Stromal cell of bone marrow (primary cell): Measurements from ENCODE around the gene MED22.
"Not testable (repeated sequence)": the region's sequence is repeated elsewhere in the genome, so short reads cannot be mapped to it uniquely, and the experiment has no call there.

ENCODE experiments used
- DNase-seq: peaks from one replicate; pipeline ENCODE4 v3.0.0-alpha.2; 2012; ENCODE audit warnings: low read depth

Gene MED22

GRCh38 chr9:133304477-133305377 lies 43.2 kb downstream of the MED22 start:
- DNase-seq: no peak

GRCh38 chr9:133304158-133304470 lies 43.8 kb downstream of the MED22 start:
- no peak for DNase-seq

GRCh38 chr9:133303266-133304157 lies 44.4 kb downstream of the MED22 start:
- no peak for DNase-seq

GRCh38 chr9:133301253-133302230 lies 46.4 kb downstream of the MED22 start:
- no peak for DNase-seq

- DNase-seq: not testable (repeated sequence)
Measured at GRCh38 chr9:133299996-133300395, 47.9 kb downstream of the MED22 start.

DNA sequence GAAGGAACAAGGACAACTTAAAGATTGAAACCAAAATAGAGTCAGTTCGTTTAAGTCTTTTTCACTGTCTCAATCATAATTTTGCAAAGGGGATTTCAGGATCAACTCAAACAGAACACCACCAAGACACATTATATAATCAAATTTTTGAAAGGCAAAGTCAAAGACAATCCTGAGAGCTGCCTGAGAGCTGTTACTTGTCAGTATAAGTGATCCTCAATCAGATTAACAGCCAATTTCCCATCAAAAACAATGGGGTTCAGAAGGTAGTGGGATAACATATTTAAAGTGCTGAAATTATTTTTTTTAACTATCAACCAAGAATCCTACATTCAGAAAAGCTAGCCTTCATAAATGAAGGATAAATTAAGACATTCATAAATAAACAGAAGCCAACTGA lies 53.7 kb downstream of the MED22 start:
- no peak for DNase-seq

DNA sequence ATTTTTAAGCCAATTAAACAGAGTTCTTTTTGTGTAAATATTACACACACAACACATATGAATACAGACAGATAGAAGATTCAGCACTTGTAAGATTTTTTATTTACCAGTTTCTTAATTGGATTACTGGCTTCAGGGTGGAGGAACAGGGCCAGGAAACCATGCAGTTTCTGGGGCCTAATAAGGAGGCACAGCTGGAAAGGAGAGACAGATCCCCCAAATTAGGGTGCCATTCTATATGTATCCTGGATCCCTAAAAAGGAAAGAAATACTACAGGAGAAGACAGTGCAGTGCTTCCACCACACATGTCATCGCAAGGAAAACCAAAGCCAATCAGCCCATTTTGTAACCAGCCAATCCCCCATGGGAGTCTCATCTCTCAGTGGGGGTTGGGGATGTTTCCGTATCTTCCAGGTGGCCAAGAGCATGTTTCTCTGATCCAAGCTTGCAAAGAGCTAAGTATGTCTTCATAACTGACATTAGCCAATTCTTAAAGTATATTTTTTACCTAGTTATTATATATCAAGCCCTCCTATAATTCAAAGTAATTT lies 57.1 kb downstream of the MED22 start:
- DNase-seq: no peak
